NOMO-1 treated with dmso at 0.1 percent for 144 hours (cell line): ENCODE data around the gene TAF11L4.
"Not testable (repeated sequence)": the region's sequence is repeated elsewhere in the genome, so short reads cannot be mapped to it uniquely, and the experiment has no call there.

Source experiments
- DNase-seq: peaks from one replicate; lab custom pipeline; 2025; ENCODE audit not compliant: unreplicated experiment; lab: John Stamatoyannopoulos, UW

The TAF11L4 gene

DNA sequence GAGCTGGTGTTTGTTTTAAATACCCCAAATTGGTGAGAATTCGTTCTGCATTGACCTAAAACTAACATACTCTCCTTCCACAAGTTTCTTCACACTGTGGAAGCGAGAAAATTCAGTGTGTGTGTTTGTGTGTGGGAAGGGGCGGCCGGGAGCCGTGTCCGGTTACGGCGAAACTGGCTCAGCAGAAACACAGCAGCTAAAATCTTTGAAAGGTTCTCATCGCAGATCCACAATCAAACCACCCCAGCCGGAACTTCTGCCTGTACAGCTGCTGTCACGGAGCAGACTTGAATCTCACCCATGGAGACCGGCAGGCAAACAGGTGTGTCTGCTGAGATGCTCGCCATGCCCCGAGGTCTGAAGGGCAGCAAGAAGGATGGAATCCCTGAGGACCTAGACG lies at the start of gene TAF11L4:
TSS of gene TAF11L4 (plus strand) at position 301 of the 400 bp plus-strand sequence.
- not testable (repeated sequence) for DNase-seq

DNA sequence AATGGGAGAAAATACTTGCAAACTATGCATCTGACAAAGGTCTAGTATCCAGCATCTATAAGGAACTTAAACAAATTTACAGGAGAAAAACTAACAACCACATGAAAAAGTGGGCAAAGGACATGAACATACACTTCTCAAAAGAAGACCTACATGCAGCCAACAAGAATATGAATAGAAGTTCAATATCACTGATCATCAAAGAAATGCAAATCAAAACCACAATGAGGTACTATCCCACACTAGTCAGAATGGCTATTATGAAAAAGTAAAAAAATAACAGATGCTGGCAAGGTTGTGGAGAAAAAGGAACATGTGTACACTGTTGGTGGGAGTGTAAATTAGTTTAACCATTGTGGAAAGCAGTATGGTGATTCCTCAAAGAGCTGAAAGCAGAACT lies 46.5 kb upstream of the TAF11L4 start:
- not testable (repeated sequence) for DNase-seq

DNA sequence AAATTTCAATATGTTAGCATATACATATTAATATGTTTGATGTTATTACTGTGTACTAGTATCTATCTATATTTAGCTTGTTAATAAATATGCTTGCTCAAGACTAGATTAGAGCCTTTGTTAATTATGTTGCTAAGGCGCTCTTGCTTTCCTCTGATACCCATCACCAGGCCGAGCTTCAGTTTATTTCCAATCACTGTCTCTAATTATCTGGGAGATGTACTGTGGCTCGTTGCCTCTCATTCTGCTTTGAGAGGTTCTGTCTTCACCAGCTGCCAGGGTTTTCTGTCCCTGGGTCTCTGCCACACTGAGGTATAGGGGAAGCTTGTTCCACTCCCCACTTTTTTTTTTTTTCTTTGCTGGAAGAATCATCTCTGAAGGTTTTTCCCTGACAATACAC lies 44.6 kb upstream of the TAF11L4 start:
- DNase-seq = no peak

DNA sequence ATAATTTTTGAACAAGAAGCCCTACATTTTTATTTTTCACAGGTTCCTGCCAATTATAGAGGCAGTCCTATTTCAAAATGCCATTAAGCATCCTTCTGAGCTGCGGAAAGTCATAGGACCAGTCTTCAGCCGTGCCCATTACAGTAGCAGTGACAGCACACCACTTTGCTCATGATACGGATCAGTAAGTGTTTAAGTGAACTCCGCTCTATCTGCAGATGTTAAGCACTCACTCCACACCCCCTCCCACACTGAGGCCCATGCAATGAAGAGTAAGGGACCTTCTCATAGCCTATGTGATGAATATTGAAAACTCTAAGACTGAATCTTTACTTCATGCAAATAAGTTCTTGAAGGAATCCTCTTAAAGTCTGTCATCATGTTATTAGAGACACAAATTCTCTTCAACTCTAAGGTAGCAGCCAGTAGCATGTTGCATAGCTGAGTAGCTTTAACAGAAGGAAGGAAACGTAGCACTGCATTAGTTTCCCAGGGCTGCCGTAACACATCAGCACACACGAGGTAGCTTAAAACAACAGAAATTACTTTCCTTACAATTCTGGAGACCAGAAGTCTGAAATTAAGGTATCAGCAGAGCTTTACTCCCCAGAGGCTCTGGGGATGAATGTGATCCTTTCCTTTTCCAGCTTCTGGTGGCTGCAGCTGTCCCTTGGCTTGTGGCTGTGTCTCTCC lies 43.9 kb upstream of the TAF11L4 start:
- no peak for DNase-seq

- DNase-seq = no peak
Measured at GRCh38 chr5:17481378-17481777, 40.2 kb upstream of the TAF11L4 start.

DNA sequence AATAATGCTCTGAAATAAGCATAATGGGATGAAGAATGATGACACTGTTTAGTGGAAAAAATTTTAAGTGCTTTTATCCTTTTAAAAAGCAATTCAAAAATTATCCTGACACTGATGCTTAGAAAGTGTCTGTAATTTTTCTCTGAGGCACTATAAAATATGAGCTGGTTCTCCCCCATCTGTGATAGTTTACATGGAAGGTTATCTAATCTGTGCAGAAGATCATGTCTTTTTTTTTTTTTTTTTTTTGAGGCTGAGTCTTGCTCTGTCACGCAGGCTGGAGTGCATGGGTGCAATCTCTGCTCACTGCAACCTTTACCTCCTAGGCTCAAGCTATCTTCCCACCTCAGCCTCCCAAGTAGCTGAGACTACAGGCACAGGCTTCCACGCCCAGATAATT lies 38.8 kb upstream of the TAF11L4 start:
- no peak for DNase-seq

DNA sequence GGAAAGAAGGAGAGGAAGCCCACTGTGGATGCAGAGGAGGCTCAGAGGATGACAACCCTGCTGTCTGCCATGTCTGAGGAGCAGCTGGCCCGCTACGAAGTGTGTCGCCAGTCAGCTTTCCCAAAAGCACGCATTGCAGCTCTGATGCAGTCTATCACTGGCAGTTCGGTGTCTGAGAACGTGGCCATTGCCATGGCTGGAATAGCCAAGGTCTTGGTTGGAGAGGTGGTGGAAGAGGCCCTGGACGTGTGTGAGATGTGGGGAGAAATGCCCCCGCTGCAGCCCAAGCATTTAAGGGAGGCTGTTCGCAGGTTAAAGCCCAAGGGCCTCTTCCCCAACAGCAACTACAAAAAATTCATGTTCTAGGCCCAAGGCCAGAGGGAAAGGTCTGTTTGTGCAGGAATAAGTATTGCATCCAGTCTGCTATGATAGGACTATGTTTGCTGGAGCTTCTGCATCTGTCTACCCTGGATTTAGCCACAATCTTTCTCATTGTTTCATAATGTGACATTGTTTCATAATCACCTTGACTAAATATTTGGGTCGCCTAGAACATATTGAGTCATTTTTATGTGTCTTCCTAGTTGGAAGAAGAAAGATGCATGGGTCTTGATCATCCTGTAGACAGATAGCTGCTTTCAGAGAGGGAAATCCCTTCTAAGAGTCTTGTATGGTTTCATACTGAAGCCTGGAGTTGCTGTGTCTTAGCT lies 35.0 kb upstream of the TAF11L4 start:
- not testable (repeated sequence) for DNase-seq

GRCh38 chr5:17487174-17487512 lies 34.5 kb upstream of the TAF11L4 start:
- DNase-seq = no peak

DNA sequence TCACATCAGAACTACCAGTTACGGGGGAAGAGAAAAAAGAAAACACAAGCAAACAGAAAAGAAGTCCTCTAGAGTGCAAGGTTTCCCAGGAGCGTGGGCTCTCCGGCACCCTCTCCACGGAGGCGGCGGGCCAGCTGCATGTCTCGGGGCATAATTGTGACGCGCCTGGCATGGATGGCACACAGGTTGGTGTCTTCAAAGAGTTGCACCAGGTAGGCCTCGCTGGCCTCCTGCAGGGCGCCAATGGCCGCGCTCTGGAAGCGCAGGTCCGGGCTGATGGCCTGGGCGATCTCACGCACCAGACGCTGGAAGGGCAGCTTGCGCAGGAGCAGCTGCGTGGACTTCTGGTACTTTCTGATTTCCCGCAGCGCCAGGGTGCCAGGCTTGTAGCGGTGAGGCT lies 30.3 kb upstream of the TAF11L4 start:
- not testable (repeated sequence) for DNase-seq

- no peak for DNase-seq
Measured at GRCh38 chr5:17492770-17493169, 28.8 kb upstream of the TAF11L4 start.

GRCh38 chr5:17497446-17497845 lies 24.2 kb upstream of the TAF11L4 start:
- DNase-seq = no peak

DNA sequence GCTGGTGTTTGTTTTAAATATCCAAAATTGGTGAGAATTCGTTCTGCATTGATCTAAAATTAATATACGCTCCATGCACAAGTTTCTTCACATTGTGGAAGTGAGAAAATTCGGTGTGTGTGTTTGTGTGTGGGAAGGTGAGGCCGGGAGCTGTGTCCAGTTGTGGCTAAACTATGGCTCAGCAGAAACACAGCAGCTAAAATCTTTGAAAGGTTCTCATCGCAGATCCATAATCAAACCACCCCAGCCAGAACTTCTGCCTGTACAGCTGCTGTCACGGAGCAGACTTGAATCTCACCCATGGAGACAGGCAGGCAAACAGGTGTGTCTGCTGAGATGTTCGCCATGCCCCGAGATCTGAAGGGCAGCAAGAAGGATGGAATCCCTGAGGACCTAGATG lies 23.7 kb upstream of the TAF11L4 start, which contains the start of gene TAF11L2:
TSS of gene TAF11L2 (plus strand) at position 301 of the 400 bp plus-strand sequence.
- not testable (repeated sequence) for DNase-seq

- no peak for DNase-seq
Measured at GRCh38 chr5:17511775-17512325, 9.8 kb upstream of the TAF11L4 start.

DNA sequence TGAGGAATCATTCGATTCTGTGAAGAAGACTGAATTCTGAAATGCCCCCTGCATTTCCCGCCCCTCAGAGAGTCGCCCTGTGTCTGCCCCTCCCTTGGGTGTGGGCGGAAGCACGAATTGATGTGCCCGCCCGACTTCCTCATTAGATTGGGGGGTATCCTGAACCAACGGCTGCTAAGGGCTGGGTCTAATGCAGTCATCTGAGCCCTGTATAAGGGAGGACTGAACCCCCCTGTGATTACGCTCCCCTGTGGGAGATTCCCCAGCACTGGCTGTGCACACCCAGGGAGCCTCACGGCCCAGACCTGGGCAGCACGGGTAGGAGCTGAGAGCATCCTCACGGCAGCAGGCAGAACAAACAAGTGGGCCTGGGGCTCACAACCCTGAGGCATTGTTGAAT lies 4.1 kb upstream of the TAF11L4 start:
- DNase-seq = not testable (repeated sequence)

- DNase-seq = not testable (repeated sequence)
Measured at GRCh38 chr5:17518067-17518466, 3.5 kb upstream of the TAF11L4 start, which contains the start of gene TAF11L3. Gene TAF11L3 (plus strand): TSS chr5:17518367.

DNA sequence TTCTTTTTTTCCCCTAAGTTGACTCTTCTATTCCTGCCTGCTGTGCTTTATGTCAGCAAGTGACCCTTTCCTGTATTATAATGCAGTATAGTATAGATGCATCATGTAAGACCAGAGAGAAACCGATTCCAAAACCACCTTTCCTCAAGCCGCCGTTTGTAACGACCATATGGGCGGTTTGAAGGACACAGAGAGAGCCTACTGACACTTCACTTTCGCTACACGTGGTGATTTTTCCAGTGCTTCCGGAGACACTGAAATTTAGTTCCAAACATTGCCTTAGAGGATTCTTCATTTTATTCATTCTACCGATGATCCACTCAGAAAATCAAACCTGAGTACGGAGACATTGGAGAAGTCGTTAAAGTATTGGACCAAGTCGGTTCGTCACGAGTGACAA lies 2.1 kb upstream of the TAF11L4 start:
- not testable (repeated sequence) for DNase-seq

DNA sequence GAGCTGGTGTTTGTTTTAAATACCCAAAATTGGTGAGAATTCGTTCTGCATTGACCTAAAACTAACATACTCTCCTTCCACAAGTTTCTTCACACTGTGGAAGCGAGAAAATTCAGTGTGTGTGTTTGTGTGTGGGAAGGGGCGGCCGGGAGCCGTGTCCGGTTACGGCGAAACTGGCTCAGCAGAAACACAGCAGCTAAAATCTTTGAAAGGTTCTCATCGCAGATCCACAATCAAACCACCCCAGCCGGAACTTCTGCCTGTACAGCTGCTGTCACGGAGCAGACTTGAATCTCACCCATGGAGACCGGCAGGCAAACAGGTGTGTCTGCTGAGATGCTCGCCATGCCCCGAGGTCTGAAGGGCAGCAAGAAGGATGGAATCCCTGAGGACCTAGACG lies 3.3 kb downstream of the TAF11L4 start, which contains the start of gene TAF11L5:
TSS of gene TAF11L5 (plus strand) at position 301 of the 400 bp plus-strand sequence.
- DNase-seq = not testable (repeated sequence)

- not testable (repeated sequence) for DNase-seq
Measured at GRCh38 chr5:17526504-17526903, 4.9 kb downstream of the TAF11L4 start.

DNA sequence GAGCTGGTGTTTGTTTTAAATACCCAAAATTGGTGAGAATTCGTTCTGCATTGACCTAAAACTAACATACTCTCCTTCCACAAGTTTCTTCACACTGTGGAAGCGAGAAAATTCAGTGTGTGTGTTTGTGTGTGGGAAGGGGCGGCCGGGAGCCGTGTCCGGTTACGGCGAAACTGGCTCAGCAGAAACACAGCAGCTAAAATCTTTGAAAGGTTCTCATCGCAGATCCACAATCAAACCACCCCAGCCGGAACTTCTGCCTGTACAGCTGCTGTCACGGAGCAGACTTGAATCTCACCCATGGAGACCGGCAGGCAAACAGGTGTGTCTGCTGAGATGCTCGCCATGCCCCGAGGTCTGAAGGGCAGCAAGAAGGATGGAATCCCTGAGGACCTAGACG lies 6.8 kb downstream of the TAF11L4 start, which contains the start of gene TAF11L6:
TSS of gene TAF11L6 (plus strand) at position 301 of the 400 bp plus-strand sequence.
- not testable (repeated sequence) for DNase-seq
